HEK293 (cell line): Measurements from ENCODE around the gene SLC14A1.

Experiments used
- CTCF ChIA-PET: fragments of 350-600 bp; formaldehyde crosslinking; extraction: SDS; loops from one replicate; lab custom pipeline; 2021; ENCODE audit warnings: antibody characterized with exemption; lab: Yijun Ruan, JAX
- POLR2A ChIA-PET: fragments of 300-600 bp; formaldehyde crosslinking; extraction: SDS; loops from one replicate; lab custom pipeline; 2020; ENCODE audit warnings: antibody characterized with exemption, inconsistent platforms; lab: Yijun Ruan, JAX
- H3K27ac ChIP-seq: fragments of 200-500 bp; sonication (Bioruptor generic); 2 replicates; pipeline ENCODE4 v1.5.1; 2014; ENCODE audit warnings: low read depth, low read length, control low read depth, inconsistent platforms; ENCODE audit errors: extremely low read depth
- H3K36me3 ChIP-seq, 2 experiments: fragments of 200-500 bp in 1 of 2; sonication (Bioruptor generic) in 1 of 2; 1 replicate in 1 of 2; 2 replicates in 1 of 2; pipeline ENCODE4 v1.5.1; 2014 to 2017; ENCODE audit warnings: inconsistent platforms in 2 of 2, low read length in 2 of 2; ENCODE audit not compliant: control insufficient read depth in 2 of 2, insufficient read depth in 1 of 2
- H3K4me1 ChIP-seq: fragments of 200-500 bp; sonication (Bioruptor generic); 2 replicates; pipeline ENCODE4 v1.5.1; 2014; ENCODE audit warnings: mild to moderate bottlenecking, low read length, inconsistent platforms; ENCODE audit not compliant: control insufficient read depth, insufficient read depth
- H3K4me3 ChIP-seq: 2 replicates; pipeline ENCODE4 v1.5.1; 2011; ENCODE audit warnings: low read depth, mild to moderate bottlenecking, control low read depth, low read length, moderate library complexity
- H3K9me3 ChIP-seq: fragments of 200-500 bp; sonication (Bioruptor generic); 2 replicates; pipeline ENCODE4 v1.5.1; 2014; ENCODE audit warnings: low read depth, low read length, inconsistent platforms; ENCODE audit not compliant: control insufficient read depth, insufficient read depth
- KLF7 ChIP-seq: fragments of 450-650 bp; formaldehyde crosslinking; IDR thresholded peaks from 2 replicates; pipeline ENCODE4 v1.5.1; 2016; ENCODE audit warnings: missing biosample characterization, missing genetic modification characterization, borderline replicate concordance
- SP2 ChIP-seq: fragments of 450-650 bp; formaldehyde crosslinking; IDR thresholded peaks from 2 replicates; pipeline ENCODE4 v1.5.1; 2016; ENCODE audit warnings: missing biosample characterization, missing genetic modification characterization
- ZBTB20 ChIP-seq: fragments of 450-650 bp; formaldehyde crosslinking; IDR thresholded peaks from 2 replicates; pipeline ENCODE4 v1.5.1; 2016; ENCODE audit warnings: missing biosample characterization, missing genetic modification characterization
- ZBTB21 ChIP-seq: fragments of 450-650 bp; formaldehyde crosslinking; IDR thresholded peaks from 2 replicates; pipeline ENCODE4 v1.5.1; 2017; ENCODE audit warnings: missing biosample characterization, missing genetic modification characterization
- ZBTB48 ChIP-seq: fragments of 450-650 bp; formaldehyde crosslinking; IDR thresholded peaks from 2 replicates; pipeline ENCODE4 v1.5.1; 2016; ENCODE audit warnings: missing biosample characterization, missing genetic modification characterization
- ZFP3 ChIP-seq: fragments of 450-650 bp; formaldehyde crosslinking; IDR thresholded peaks from 2 replicates; pipeline ENCODE4 v1.5.1; 2016; ENCODE audit warnings: low read depth, missing biosample characterization, missing genetic modification characterization
- ZNF155 ChIP-seq: fragments of 450-650 bp; formaldehyde crosslinking; IDR thresholded peaks from 2 replicates; pipeline ENCODE4 v1.5.1; 2016; ENCODE audit warnings: missing biosample characterization, missing genetic modification characterization
- ZNF157 ChIP-seq: fragments of 450-650 bp; formaldehyde crosslinking; IDR thresholded peaks from 2 replicates; pipeline ENCODE4 v1.5.1; 2016; ENCODE audit warnings: missing biosample characterization, missing genetic modification characterization
- ZNF174 ChIP-seq: fragments of 450-650 bp; formaldehyde crosslinking; IDR thresholded peaks from 2 replicates; pipeline ENCODE4 v1.5.0; 2017; ENCODE audit warnings: missing biosample characterization, mild to moderate bottlenecking, missing genetic modification characterization
- ZNF223 ChIP-seq: fragments of 450-650 bp; formaldehyde crosslinking; IDR thresholded peaks from 2 replicates; pipeline ENCODE4 v1.5.1; 2016; ENCODE audit warnings: missing biosample characterization, missing genetic modification characterization
- ZNF404 ChIP-seq: fragments of 450-650 bp; formaldehyde crosslinking; IDR thresholded peaks from 2 replicates; pipeline ENCODE4 v1.5.1; 2017; ENCODE audit warnings: missing biosample characterization, missing genetic modification characterization
- ZNF558 ChIP-seq: fragments of 450-650 bp; formaldehyde crosslinking; IDR thresholded peaks from 2 replicates; pipeline ENCODE4 v1.5.1; 2016; ENCODE audit warnings: missing biosample characterization, missing genetic modification characterization
- ZNF707 ChIP-seq: fragments of 450-650 bp; formaldehyde crosslinking; IDR thresholded peaks from 2 replicates; pipeline ENCODE4 v1.5.1; 2016; ENCODE audit warnings: missing biosample characterization, missing genetic modification characterization
- ZNF777 ChIP-seq: fragments of 450-650 bp; formaldehyde crosslinking; IDR thresholded peaks from 2 replicates; pipeline ENCODE4 v1.5.1; 2017; ENCODE audit warnings: missing biosample characterization, missing genetic modification characterization, borderline replicate concordance
- ZNF785 ChIP-seq: fragments of 450-650 bp; formaldehyde crosslinking; IDR thresholded peaks from 2 replicates; pipeline ENCODE4 v1.5.1; 2016; ENCODE audit warnings: missing biosample characterization, missing genetic modification characterization
- ZNF792 ChIP-seq: fragments of 450-650 bp; formaldehyde crosslinking; IDR thresholded peaks from 2 replicates; pipeline ENCODE4 v1.5.1; 2016; ENCODE audit warnings: missing biosample characterization, missing genetic modification characterization
- TF ChIP-seq, protein P1 (sequence below): fragments of 450-650 bp; formaldehyde crosslinking; IDR thresholded peaks from 2 replicates; pipeline ENCODE4 v1.5.1; 2016; ENCODE audit warnings: missing biosample characterization, missing genetic modification characterization
- TF ChIP-seq, protein P2 (sequence below): fragments of 450-650 bp; formaldehyde crosslinking; IDR thresholded peaks from 2 replicates; pipeline ENCODE4 v1.5.1; 2016; ENCODE audit warnings: missing biosample characterization, missing genetic modification characterization, borderline replicate concordance
- TF ChIP-seq, protein P3 (sequence below): fragments of 450-650 bp; formaldehyde crosslinking; IDR thresholded peaks from 2 replicates; pipeline ENCODE4; 2016; ENCODE audit warnings: missing biosample characterization, missing genetic modification characterization

The SLC14A1 gene

DNA sequence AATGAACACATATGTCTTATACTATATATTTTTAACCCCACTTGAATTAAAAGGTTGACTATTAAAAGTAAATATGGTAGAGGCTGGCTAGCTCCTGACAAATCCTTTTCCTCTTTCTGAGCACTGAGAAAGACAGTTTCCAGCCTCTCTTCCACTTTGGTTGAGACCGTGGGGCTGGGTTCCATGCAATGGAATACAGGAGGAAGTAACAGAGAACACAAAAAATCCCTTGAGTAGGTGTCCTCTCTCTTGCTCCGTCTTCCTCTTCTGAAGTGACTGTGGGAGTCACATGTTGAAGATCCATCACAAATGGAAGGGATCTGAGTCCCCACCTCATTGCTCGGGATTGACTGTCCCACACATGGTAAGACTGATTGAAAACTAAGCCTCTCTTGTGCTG, 64.9 kb downstream of the SLC14A1 start:
- H3K4me1 ChIP-seq: no peaks in the 10 kb centered on the region
- no peak overlapping the region for H3K27ac ChIP-seq
- TF ChIP-seq ZNF223 (no peak), ZBTB21 (tag by site-specific recombination) (no peak), ZNF404 (tag by site-specific recombination) (no peak), ZNF792 (tag by site-specific recombination) (no peak), ZFP3 (tag by site-specific recombination) (no peak), SP2 (no peak), ZNF777 (tag by site-specific recombination) (no peak), ZNF174 (no peak), ZNF157 (no peak), KLF7 (tag by site-specific recombination) (no peak), ZBTB48 (tag by site-specific recombination) (no peak), ZBTB20 (tag by site-specific recombination) (no peak), ZNF707 (tag by site-specific recombination) (no peak), ZNF155 (no peak), ZNF785 (tag by site-specific recombination) (no peak)
- TF ChIP-seq, protein P1, sequence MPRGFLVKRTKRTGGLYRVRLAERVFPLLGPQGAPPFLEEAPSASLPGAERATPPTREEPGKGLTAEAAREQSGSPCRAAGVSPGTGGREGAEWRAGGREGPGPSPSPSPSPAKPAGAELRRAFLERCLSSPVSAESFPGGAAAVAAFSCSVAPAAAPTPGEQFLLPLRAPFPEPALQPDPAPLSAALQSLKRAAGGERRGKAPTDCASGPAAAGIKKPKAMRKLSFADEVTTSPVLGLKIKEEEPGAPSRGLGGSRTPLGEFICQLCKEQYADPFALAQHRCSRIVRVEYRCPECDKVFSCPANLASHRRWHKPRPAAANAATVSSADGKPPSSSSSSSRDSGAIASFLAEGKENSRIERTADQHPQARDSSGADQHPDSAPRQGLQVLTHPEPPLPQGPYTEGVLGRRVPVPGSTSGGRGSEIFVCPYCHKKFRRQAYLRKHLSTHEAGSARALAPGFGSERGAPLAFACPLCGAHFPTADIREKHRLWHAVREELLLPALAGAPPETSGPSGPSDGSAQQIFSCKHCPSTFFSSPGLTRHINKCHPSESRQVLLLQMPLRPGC (tag by site-specific recombination): no peak
- TF ChIP-seq, protein P2, sequence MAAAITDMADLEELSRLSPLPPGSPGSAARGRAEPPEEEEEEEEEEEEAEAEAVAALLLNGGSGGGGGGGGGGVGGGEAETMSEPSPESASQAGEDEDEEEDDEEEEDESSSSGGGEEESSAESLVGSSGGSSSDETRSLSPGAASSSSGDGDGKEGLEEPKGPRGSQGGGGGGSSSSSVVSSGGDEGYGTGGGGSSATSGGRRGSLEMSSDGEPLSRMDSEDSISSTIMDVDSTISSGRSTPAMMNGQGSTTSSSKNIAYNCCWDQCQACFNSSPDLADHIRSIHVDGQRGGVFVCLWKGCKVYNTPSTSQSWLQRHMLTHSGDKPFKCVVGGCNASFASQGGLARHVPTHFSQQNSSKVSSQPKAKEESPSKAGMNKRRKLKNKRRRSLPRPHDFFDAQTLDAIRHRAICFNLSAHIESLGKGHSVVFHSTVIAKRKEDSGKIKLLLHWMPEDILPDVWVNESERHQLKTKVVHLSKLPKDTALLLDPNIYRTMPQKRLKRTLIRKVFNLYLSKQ (tag by site-specific recombination): no peak
- TF ChIP-seq, protein P3, sequence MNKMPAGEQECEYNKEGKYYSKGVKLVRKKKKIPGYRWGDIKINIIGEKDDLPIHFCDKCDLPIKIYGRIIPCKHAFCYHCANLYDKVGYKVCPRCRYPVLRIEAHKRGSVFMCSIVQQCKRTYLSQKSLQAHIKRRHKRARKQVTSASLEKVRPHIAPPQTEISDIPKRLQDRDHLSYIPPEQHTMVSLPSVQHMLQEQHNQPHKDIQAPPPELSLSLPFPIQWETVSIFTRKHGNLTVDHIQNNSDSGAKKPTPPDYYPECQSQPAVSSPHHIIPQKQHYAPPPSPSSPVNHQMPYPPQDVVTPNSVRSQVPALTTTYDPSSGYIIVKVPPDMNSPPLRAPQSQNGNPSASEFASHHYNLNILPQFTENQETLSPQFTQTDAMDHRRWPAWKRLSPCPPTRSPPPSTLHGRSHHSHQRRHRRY (tag by site-specific recombination): no peak
- H3K9me3 ChIP-seq: no peaks in the 10 kb centered on the region
- ChIA-PET CTCF (interaction anchor here (0.7 to 0.9 kb wide), 2 partner anchors 60 to 1486 kb away, joined by 3 read pairs; no protein-coding TSS in a partner anchor), POLR2A (no interaction called here)
- no peak overlapping the region for H3K4me3 ChIP-seq
- H3K36me3 ChIP-seq: no peaks in the 10 kb centered on the region; a peak in 1 of 3 replicates

DNA sequence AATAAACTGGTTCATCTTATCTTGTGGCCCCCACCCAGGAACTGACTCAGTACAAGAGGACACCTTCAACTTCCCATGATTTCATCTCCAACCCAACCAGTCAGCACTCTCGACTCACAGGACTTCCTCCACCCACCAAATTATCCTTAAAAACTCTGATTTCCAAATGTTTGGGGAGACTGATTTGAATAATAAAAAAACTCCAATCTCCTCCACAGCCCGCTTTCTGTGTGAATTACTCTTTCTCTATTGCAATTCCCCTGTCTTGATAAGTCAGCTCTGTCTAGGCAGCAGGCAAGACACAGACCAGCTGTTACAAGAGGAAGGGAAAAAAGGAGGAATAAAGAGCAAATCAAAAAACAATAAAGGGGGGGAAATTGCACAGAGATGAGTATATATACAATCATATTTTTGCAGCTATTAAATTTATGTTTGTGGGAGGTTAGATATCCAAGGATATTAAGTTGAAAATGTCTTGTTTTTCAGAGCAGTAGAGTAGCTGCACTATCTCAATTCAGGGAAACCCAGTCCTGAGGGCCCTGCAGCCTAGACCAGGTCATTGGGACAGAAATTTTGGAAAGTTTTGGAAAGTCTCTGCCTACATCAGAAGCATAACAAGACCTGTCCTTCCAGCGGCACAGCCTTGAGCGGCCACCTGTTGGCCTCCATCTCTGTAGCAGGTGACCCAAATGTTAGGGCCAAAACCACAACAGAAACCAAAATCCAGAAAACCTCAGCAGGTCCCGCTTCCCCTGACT, 68.7 kb downstream of the SLC14A1 start:
- Histone ChIP-seq H3K9me3 (no peaks in the 10 kb centered on the region), H3K36me3 (no peaks in the 10 kb centered on the region), H3K4me1 (no peaks in the 10 kb centered on the region), H3K4me3 (no peak overlapping the region), H3K27ac (no peak overlapping the region)
- POLR2A ChIA-PET: interaction anchor here (0.6 kb wide), 1 partner anchor 176 kb away, joined by 4 read pairs; no protein-coding TSS in a partner anchor
- CTCF ChIA-PET: no interaction called here
- no peak for TF ChIP-seq ZNF558 (tag by site-specific recombination)
